ENCODE measurements around the gene NAV2.

Gene NAV2

GRCh38 chr11:19879307-19880087 is 166.9 kb downstream of the NAV2 start:
- Histone ChIP-seq H3K27me3 (replicated peaks) (no peaks in the 10 kb centered on the region), H3K27ac (no peak overlapping the region), H3K36me3 (replicated peaks) (peaks cover 21% of the 10 kb centered on the region), H3K4me3 (ENCODE audit: low read depth, low read length) (no peak overlapping the region)
- DNase-seq = no peak
- TF ChIP-seq CTCF (IDR thresholded peaks at IDR 0.05; ENCODE audit: low read depth, low read length, missing control alignments) = no peak
- in situ Hi-C loops (cut with HindIII; ENCODE audit: low pct_ligation_motif_present, low sequenced_read_pairs) = loop anchor here (25.0 kb wide), 1 partner anchor 317 kb away; no protein-coding TSS in a partner anchor

GRCh38 chr11:19880088-19880345 is 167.4 kb downstream of the NAV2 start:
- DNase-seq = no peak
- no peak overlapping the region for H3K4me3 ChIP-seq (ENCODE audit: low read depth, low read length)
- TF ChIP-seq CTCF (IDR thresholded peaks at IDR 0.05; ENCODE audit: low read depth, low read length, missing control alignments) = no peak
- no peaks in the 10 kb centered on the region for H3K27me3 ChIP-seq (replicated peaks)
- in situ Hi-C loops (cut with HindIII; ENCODE audit: low pct_ligation_motif_present, low sequenced_read_pairs) = loop anchor here (25.0 kb wide), 1 partner anchor 318 kb away; no protein-coding TSS in a partner anchor
- no peak overlapping the region for H3K27ac ChIP-seq
- H3K36me3 ChIP-seq (replicated peaks) = peaks cover 24% of the 10 kb centered on the region

GRCh38 chr11:19881177-19881576 is 168.5 kb downstream of the NAV2 start:
- in situ Hi-C loops (cut with HindIII; ENCODE audit: low pct_ligation_motif_present, low sequenced_read_pairs) = loop anchor here (25.0 kb wide), 1 partner anchor 319 kb away; no protein-coding TSS in a partner anchor
- H3K4me3 ChIP-seq (ENCODE audit: low read depth, low read length) = no peak overlapping the region
- no peak for TF ChIP-seq CTCF (IDR thresholded peaks at IDR 0.05; ENCODE audit: low read depth, low read length, missing control alignments)
- no peak for DNase-seq
- H3K27me3 ChIP-seq (replicated peaks) = no peaks in the 10 kb centered on the region
- H3K27ac ChIP-seq = no peak overlapping the region
- peaks cover 27% of the 10 kb centered on the region for H3K36me3 ChIP-seq (replicated peaks)

GRCh38 chr11:19882356-19882755 is 169.7 kb downstream of the NAV2 start:
- H3K27me3 ChIP-seq (replicated peaks) = no peaks in the 10 kb centered on the region
- no peak for DNase-seq
- H3K36me3 ChIP-seq (replicated peaks) = peaks cover 30% of the 10 kb centered on the region
- H3K27ac ChIP-seq = no peak overlapping the region
- H3K4me3 ChIP-seq (ENCODE audit: low read depth, low read length) = no peak overlapping the region
- TF ChIP-seq CTCF (IDR thresholded peaks at IDR 0.05; ENCODE audit: low read depth, low read length, missing control alignments) = no peak
- in situ Hi-C loops (cut with HindIII; ENCODE audit: low pct_ligation_motif_present, low sequenced_read_pairs) = loop anchor here (25.0 kb wide), 1 partner anchor 320 kb away; no protein-coding TSS in a partner anchor

GRCh38 chr11:19886498-19886897 is 173.9 kb downstream of the NAV2 start:
- Histone ChIP-seq H3K27me3 (replicated peaks) (no peaks in the 10 kb centered on the region), H3K4me3 (ENCODE audit: low read depth, low read length) (no peak overlapping the region), H3K27ac (no peak overlapping the region), H3K36me3 (replicated peaks) (peaks cover 18% of the 10 kb centered on the region)
- no peak for DNase-seq
- in situ Hi-C loops (cut with HindIII; ENCODE audit: low pct_ligation_motif_present, low sequenced_read_pairs) = loop anchor here (25.0 kb wide), 1 partner anchor 324 kb away; no protein-coding TSS in a partner anchor
- no peak for TF ChIP-seq CTCF (IDR thresholded peaks at IDR 0.05; ENCODE audit: low read depth, low read length, missing control alignments)
